HG03521 (cell line): ENCODE measurements around the gene C1orf35.

Source experiments
- ATAC-seq: cut with Tn5 transposase; IDR thresholded peaks from one replicate; pipeline ENCODE4 v1.9.1; 2021; ENCODE audit warnings: mild to moderate bottlenecking, moderate library complexity; ENCODE audit not compliant: unreplicated experiment

C1orf35 gene

DNA sequence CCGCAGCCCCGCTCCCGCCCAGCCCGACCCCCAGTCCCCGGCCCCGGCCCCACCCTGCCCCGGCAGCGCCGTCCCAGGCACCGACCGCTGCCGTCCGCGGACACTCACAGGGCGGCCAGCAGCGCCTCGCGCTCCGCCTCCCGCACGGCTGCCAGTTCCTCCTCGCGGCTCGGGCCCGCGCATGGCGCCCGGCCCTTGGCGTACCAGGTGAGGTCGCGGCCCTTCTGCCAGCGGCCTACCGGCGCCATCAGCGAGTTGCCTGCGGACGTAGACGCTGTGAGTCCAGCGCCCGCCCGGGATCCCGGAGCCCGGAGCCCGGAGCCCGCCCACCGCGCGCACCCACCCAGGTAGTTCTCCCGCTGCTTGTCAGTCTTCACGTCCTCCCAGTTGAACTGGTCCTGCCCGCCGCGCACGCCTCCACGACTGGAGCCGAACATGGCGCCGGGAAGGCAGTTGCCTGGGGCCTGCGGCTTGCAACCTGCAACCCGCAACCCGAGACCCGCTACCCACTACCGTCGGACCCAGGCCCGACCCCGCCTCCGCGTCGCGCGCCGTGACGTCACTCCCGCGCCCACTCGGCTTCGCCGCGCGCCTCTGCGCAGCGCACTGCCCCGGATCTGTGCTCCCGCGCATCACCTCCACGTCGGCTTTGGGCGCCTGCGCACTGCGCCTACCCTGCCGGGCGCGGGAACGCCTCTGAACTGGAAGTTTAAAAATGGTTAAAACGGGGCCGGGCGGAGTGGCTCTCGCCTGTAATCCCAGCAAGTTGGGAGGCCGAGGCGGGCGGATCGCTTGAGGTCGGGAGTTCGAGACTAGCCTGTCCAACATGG is at the start of gene C1orf35:
Gene C1orf35 (minus strand): TSS at position 535 of the 830 bp plus-strand sequence. CDS start 98 bp downstream, at position 437.
- peak; percentile 77 for ATAC-seq

DNA sequence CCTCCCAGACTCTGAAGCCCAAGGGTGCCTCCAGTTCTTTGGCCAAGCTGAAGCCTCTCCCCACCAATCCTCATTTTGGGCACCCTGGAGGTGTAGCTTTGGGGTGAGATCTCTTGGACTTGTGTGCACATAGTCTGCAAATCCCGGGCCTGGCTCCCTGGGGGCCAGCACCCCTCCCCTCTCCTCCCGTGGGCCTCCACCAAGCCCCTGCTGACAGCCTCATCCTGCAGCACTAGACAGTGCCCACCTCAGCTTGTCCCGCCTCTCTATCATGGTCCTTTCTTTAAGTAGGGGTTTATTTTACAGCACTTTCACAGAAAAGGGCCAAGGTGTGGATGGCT is 49.8 kb upstream of the C1orf35 start:
- ATAC-seq: no peak

DNA sequence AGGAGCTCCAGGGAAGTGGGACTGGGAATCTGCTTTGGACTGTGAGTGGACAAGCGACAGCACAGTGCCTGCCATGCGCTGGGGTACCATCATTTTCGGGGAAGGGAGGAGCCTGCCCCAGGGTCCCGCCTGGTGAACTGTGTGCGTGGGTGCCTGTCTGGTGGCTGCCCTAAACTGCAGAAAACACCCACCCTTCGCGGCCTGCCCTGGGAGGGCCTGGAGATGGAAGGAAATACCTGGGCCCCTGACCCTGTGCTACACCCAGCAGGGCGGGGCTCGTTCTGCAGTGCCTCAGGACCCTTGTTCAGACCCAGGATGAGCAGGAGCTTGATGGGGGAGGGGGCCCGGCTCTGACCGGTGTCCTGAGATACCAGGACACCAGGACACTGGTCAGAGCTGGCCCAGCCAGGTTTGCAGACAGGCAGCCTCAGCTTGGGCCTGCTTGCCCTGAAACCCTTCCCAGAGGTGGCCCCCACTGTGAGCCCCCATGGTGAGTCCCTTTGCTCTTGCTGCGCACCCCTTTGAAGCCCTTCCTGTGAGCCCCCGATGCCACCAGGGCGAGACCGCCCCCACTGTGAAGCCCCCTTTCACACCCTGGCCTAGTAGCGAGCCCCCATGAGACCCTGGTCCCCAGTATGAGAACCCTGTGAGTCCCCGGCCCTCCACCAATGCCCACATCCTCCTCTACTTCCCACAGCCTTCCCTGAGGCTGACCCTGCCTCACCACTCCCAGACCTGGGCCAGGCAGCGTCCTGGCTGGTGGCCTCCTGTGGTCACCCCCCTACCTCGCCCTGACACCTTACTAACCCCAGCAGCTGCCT is 49.2 kb upstream of the C1orf35 start:
- ATAC-seq: no peak

DNA sequence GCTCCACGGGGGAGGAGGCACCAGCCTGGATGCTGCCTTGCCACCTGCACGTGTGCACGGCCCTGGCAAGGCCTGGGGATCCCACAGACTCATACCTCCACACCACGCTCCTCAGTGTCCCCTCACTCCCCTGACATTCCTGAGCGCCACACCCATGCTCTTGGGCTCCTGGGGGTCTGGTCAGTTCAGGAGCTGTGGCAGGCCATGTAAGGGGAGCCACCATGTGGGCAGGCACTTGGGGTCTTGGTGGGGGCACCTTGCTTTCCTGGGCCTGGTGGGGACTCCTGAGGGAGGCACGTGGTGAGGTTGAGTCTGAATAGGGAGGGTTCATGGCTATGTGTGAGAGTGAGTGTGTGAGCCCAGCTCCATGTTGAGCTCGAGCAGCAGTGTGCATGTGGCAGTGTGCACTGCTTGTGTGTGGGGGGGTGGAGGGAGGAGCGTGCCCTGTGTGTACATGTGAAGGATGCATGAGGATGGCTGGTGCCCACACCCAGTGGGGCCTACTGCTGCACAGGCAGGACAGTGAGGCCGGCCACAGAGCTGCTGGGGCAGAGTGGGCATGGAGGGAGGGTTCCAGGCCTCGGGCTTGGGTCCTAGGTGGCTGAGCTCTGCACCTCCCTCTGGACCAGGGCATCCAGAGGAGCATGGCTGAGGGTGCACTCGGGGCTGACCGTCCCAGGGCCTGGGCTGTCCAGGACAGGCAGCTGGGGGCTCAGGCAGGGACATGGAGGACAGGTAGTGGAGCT is 48.2 kb upstream of the C1orf35 start:
- no peak for ATAC-seq

DNA sequence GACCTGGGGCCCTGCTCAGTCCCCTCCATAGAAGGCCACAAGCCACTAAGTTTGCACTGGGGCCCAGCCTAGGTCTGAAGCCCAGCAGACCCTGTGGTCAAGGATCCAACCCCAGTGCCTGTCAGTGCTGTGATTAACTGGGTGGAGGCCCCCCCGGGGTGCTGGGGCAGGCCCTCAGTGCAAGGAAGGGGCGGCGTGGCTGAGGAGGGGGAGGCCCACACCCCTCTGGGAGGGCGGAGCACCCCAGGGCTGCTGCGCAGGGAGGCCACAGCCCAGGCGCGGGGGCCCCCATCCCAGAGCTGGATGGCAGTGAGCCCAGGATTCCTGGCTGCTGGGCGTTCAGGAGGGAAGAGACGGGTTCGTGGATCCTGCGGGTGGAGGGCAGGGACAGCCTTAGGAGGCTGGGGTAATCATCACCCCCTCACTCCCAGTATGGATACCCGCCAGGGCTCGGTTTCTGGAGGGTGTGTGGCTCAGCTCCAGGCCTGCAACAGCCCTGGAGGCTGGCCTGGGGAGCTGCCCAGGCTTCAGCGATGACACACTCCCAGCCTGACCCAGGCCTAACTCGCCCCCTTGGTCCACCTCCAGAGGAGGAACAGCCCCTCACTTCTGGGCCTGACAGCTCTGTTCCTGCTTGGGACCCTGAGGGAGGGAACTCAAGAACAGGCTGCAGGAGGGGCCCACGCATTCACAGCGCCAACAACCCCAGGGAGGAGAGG is 47.5 kb upstream of the C1orf35 start:
- no peak for ATAC-seq

DNA sequence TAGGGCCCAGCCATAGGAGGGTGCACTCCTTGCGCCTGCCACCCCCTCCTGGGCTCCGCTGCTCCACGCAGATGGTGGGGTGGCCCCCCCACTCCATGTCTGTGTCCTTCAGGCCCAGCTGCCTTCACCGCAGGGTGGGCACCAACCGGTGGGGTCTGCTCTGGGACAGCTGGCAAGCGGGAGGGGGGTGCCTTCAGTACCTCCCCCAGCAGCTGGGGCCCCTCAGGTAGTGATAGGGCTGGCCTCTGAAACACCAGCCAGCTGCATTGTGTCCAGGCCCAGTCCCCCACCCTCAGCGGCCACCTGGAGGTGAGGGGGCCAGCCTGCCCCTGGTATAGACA is 47.0 kb upstream of the C1orf35 start:
- ATAC-seq: no peak

DNA sequence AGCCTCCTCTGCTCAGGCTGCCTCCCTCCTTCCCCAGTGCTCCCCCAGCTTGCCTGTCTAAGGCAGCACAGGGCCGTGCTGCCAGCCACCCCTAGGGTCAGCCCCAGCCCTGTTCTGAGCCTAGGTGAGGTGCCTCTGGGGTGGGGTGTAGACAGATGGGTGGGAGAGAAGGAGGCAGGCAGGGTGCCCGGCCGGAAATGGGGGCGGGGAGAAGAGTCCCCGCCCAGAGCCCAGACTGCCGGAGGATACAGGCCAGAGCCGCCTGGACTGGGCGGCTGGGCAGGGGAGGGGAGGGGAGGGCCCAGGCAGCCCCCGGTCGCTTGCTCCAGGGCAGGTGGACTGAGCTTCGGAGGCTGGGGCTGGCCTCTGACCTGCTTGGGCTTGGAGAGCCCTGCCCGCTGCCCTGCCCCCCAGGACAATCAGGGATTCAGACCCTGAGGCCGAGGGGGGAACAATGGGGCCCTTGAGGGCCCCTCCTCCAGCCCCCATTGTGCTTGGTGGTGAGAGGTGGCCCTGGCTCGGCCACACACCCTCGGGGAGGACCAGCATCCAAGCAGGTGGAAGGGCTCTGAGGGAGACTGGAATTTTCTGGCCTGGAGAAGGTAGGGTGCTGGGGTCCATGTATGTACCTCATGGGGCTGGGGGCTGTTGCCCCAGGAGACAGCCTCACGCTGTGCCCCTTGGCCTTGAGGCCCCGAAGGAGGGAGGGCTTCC is 46.4 kb upstream of the C1orf35 start, which contains the start of gene GJC2:
Gene GJC2 (plus strand): TSS at position 525 of the 714 bp plus-strand sequence. CDS start 7,829 bp downstream, outside the sequence.
- no peak for ATAC-seq

DNA sequence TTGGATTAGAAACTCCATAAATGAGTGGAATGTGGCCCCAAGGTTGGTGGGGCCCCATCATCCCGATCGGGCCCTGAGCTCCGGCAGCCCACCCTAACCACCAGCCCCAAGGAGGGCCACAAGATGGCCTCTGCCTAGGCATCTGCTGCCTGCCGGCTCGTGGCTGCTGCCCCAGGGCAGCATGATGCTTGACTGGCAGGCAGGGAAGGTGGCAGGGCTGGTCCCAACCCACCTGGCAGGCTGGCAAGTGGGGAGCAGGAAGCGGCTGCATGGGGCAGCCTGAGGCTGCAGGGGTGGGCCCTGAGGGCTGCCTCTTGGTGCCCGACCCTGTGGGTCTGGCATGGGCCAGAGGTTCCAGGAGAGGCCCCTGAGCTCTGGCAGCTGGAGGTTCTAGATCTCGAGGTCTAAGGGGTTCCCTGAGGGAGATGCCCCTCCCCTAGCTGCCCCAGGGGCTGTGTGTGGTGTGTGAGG is 45.8 kb upstream of the C1orf35 start:
- no peak for ATAC-seq

DNA sequence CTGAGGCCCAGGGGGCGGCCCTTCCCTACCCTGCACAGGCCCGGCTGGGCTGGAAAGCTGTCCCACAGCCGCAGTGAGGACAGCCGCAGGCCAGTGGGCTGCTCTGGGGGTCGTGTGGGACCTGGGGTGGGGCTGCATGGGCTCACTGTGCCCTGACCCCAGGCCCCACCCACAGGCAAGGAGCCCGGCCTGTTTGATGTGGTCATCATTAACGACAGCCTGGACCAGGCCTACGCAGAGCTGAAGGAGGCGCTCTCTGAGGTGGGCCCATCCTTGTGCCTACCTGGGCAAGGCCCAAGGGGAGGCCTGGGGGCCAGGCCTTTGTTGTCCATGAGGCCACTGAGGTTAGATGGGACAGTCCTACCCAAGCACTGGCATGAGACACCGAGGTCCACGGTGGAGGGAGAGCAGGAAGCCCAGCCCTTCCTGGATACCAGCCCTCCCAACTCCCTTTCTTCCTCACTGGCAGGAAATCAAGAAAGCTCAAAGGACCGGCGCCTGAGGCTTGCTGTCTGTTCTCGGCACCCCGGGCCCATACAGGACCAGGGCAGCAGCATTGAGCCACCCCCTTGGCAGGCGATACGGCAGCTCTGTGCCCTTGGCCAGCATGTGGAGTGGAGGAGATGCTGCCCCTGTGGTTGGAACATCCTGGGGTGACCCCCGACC is 45.2 kb upstream of the C1orf35 start:
- no peak for ATAC-seq

DNA sequence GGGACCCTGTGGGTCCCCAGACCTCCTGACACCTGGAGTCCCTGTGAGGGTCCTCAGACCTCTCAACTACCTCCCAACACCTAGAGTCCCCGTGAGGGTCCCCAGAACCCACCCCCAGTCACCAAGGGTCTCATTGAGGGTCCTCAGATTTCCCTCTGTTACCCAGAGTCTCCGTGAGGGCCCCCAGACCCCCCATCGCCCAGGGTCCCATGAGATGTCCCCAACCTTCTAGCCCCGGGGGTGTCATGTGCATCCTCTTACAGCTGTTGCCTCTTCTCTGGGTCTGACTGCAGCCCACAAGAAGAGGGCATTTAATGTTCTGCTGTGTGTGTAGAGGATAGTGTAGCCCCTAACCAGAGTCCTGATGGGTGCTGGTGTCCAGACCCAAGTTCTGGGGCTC is 44.6 kb upstream of the C1orf35 start:
- ATAC-seq: no peak

DNA sequence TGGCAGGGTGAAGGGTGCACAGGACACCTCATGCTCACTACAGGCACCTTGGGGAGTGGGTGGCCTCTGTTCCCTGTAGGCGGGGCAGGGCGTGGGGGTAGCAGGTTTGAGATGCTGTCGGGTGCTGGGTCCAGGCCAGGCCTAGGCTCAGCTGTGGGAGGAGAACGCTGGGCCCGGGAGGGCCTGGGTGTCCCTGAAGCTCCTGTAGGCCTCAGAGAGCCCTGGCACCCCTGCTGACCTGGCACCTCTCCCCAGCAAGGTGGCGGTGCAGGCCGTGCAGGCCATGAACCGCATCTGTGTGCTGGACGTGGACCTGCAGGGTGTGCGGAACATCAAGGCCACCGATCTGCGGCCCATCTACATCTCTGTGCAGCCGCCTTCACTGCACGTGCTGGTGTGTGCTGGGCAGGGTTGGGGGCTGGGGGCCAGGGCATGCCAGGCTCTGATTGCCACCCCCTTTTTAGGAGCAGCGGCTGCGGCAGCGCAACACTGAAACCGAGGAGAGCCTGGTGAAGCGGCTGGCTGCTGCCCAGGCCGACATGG is 44.1 kb upstream of the C1orf35 start:
- ATAC-seq: no peak

DNA sequence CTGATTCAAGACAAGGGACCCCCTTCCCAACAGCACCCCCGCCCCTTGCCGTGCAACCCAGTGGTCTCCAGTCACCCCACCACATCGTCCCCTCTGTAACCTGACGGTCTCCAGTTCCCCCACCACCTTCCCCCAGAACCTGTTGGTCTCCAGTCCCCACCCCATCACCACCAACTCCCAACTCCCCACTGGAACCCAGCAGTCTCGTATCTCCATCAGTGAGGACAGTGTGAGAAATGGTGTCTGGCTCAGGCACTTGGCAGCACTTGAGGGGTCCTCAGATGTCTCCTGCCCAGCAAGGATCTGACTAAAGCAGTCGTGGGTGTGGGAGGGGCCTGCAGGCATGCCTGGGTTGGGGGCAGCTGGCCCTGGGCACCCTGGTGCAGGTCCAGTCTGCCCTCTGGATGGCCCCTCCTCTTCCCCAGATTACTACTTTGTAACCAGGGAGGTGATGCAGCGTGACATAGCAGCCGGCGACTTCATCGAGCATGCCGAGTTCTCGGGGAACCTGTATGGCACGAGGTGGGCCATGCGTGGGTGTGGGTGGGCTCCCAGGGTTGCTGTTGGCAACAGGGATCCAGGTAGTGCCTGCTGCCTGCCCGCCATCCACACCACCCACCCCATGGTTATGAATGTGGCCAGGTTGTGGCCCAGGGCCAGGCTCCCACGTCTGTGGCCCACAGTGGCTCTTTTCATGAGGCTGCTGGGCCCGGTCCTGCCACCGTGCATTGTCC is 43.5 kb upstream of the C1orf35 start:
- no peak for ATAC-seq

DNA sequence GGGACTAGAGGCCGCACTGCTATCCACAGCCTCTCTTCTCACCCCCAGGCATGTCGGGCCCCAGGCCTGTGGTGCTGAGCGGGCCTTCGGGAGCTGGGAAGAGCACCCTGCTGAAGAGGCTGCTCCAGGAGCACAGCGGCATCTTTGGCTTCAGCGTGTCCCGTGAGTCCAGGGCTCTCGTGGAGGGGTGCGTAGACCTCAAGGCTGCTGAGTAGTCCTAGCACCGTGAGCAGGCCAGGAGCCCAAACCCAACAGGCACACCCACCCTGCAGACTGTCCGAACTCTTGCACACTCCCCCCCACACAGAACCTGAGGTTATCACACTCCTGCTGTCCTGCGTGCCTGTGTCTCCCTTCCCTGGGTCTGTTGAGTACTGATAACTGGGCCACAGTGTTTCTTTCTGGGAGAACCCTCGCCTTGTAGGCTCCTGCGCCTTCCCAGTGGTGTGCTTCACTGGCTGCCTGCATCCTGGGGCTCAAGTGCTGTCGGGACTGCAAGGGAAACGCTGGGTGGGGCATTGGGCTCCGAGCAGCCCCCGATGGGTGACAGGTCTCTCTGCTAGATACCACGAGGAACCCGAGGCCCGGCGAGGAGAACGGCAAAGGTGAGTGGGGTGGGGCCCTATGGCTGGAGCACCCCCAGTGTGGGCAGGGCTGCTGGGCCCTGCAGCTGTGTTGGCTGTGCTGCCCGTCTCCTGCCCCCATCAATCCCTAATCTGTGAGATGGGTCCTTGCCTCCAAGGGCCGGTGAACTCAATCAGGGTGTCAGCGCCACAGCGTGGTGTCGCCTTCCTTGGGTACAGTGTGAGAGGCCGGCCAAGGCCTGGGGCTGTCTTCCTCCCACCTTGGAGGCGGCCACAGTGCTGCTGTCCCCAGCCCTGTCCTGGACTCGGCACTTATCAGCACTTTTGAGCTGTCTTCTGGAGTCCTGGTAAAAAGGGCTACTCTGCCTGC is 42.6 kb upstream of the C1orf35 start:
- no peak for ATAC-seq

DNA sequence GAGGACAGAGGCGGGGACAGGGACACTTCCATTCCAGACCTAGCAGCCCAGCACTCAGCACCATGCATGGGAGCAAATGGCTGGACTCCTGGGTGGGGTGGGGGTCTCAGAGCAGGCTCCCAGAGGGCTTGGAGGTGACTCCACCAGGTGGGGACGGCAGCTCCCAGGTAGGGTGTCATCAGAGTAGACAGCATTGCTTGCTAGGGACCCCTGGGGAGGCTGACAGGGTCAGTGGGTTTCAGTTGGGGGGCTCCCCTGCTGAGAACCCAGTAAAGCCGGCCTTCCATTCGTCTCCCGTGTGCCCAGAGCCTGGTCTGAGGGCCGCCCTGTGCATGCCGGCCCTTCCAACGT is 41.8 kb upstream of the C1orf35 start:
- no peak for ATAC-seq

DNA sequence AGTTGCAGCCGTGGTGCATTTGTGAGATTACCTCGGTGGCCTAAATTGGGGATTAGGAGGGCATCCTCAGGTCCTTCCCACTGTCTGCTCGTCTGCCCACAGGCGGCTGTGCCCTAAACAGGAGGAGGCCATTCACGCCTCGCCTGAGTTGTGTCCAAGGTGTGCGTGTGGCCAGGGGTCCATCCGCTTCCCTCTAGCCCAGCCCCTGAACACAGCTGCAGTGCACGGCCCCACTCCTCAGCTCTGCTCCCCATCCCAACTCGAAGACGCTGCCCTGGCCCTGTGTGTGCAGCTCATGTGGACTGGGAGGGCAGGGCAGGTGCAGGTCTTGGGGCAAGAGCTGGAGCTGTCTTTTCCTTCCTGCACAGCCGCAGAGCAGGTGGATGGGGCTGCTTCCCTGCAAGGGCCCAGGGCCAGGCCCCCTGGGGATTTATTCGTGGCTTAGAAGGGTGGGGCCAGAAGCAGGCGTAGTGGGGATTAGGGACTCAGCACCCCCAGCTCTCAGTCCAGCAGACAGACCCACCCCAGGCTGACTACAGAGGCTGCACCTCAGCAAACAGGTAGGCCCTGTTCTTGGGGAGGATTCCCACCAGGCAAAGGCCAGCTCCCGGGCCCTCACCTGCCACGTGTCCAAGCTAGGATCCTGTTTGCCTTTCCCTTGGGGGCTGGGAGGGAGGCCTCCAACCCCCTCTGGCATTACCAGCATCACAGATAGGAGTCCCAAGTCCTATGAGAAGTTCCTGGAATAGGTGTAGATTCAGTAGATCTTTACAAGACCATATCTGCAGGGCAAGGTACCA is 41.3 kb upstream of the C1orf35 start:
- no peak for ATAC-seq

DNA sequence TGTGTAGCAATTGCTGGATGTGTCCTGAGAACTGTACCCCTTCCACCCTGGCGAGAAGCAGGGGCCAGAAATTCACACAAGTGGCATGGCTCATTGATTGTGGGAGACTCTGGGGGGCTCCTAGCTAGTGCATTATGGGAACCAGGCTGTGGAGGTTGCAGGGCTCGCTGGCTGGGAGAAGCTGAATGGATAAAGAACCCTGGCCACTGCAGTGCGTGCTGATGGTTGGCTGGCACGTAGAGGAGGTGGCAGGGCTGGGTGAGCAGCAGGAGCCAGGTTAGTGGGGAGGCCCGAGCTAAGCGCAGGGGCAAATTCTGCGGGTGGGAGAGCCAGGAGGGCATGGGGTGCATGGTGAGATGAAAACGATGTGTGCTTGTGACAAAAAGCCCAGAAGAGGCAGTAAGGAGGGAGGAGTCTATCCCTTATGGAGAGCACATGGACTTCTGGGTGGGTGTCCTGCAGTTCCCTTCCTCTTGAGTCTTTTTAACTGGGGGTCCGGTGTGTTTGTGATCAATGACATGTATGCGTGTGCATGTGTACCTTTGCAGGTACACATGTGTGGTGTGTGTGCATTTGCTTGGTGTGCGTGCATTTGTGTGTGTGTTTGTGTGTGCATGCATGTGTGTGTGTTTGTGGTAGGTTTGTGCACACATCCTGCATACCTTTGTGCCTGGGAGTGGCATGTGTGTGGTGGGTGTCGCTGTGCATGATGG is 40.5 kb upstream of the C1orf35 start:
- ATAC-seq: no peak
